GM19193 (cell line): ENCODE results near the gene RFC3.

Source experiments
- POLR2A ChIP-seq: IDR thresholded peaks from 4 replicates; pipeline ENCODE4 v1.6.1; 2011; ENCODE audit not compliant: insufficient read depth, insufficient read length; ENCODE audit errors: extremely low read depth

RFC3 gene

GRCh38 chr13:33817901-33818706, at the start of gene RFC3:
TSS of gene RFC3 (plus strand) at chr13:33818149. CDS start at chr13:33818179, 30 bp downstream.
- peak; percentile 75 for TF ChIP-seq POLR2A

- TF ChIP-seq POLR2A, result no peak
Observed at GRCh38 chr13:33771296-33771695, 46.7 kb upstream of the RFC3 start.

GRCh38 chr13:33773790-33774462, 44.0 kb upstream of the RFC3 start:
- TF ChIP-seq POLR2A, result no peak

GRCh38 chr13:33775339-33776108, 42.4 kb upstream of the RFC3 start:
- no peak for TF ChIP-seq POLR2A

GRCh38 chr13:33776239-33776881, 41.6 kb upstream of the RFC3 start:
- TF ChIP-seq POLR2A, result no peak

- no peak for TF ChIP-seq POLR2A
Observed at GRCh38 chr13:33782631-33783030, 35.3 kb upstream of the RFC3 start.

- no peak for TF ChIP-seq POLR2A
Observed at GRCh38 chr13:33784738-33785137, 33.2 kb upstream of the RFC3 start.

- no peak for TF ChIP-seq POLR2A
Observed at GRCh38 chr13:33785384-33785783, 32.6 kb upstream of the RFC3 start.

- no peak for TF ChIP-seq POLR2A
Observed at GRCh38 chr13:33787051-33787591, 30.8 kb upstream of the RFC3 start.

- no peak for TF ChIP-seq POLR2A
Observed at GRCh38 chr13:33789066-33789606, 28.8 kb upstream of the RFC3 start.

GRCh38 chr13:33789739-33790138, 28.2 kb upstream of the RFC3 start:
- TF ChIP-seq POLR2A, result no peak

GRCh38 chr13:33793726-33794125, 24.2 kb upstream of the RFC3 start:
- TF ChIP-seq POLR2A, result no peak

- TF ChIP-seq POLR2A, result no peak
Observed at GRCh38 chr13:33794576-33794975, 23.4 kb upstream of the RFC3 start.

- no peak for TF ChIP-seq POLR2A
Observed at GRCh38 chr13:33796095-33796494, 21.9 kb upstream of the RFC3 start.
